ENCODE results near the gene ZNF683.
"Not testable (repeated sequence)": the region's sequence is repeated elsewhere in the genome, so short reads cannot be mapped to it uniquely, and the experiment has no call there.

The ZNF683 gene

GRCh38 chr1:26403656-26404055 is 31.1 kb upstream of the ZNF683 start:
- peaks cover 4% of the 10 kb centered on the region for H3K36me3 Mint-ChIP-seq (ENCODE audit: insufficient read depth)
- H3K9me3 Mint-ChIP-seq: no peaks in the 10 kb centered on the region
- peaks cover 3% of the 10 kb centered on the region for H3K4me1 Mint-ChIP-seq
- no peak for DNase-seq (ENCODE audit: low spot score in 2 of 2)
- H3K4me3 Mint-ChIP-seq: no peak overlapping the region
- no peak overlapping the region for H3K27ac Mint-ChIP-seq (ENCODE audit: low read depth)
- ATAC-seq (replicated peaks; ENCODE audit: extremely low read depth, poor library complexity, severe bottlenecking): no peak
- peaks cover 65% of the 10 kb centered on the region for H3K27me3 Mint-ChIP-seq

DNA sequence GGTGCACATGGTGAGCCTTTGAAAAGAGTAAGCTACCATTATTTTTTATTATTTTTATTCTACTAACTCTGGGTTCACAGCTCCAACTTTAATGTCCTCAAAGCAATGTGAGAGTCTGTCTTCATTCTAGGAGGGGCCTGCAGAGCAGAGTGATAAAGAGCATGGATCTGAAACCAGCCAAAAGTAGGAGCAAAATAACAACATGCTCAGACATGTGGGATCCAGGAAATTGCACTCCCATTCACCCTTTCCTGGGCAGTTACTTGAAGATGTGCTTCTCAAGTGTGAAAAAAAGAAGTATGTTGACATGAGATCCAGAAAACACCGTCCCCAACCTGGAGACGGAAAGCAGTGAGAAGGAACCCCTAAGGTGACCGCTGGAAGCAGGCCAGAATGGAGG is 29.3 kb upstream of the ZNF683 start:
- Mint-ChIP-seq H3K36me3 (ENCODE audit: insufficient read depth) (no peaks in the 10 kb centered on the region), H3K4me1 (no peaks in the 10 kb centered on the region)
- DNase-seq (ENCODE audit: low spot score in 2 of 2): no peak

GRCh38 chr1:26399034-26399433 is 26.5 kb upstream of the ZNF683 start:
- H3K36me3 Mint-ChIP-seq (ENCODE audit: insufficient read depth): no peaks in the 10 kb centered on the region
- H3K27me3 Mint-ChIP-seq: peaks cover 43% of the 10 kb centered on the region
- H3K27ac Mint-ChIP-seq (ENCODE audit: low read depth): no peak overlapping the region

More for the DNA sequence above, 29.3 kb upstream of the ZNF683 start:
- Mint-ChIP-seq H3K27ac (ENCODE audit: low read depth) (no peak overlapping the region), H3K4me3 (no peak overlapping the region), H3K27me3 (peaks cover 58% of the 10 kb centered on the region), H3K9me3 (no peaks in the 10 kb centered on the region)
- ATAC-seq (replicated peaks; ENCODE audit: extremely low read depth, poor library complexity, severe bottlenecking): no peak

DNA sequence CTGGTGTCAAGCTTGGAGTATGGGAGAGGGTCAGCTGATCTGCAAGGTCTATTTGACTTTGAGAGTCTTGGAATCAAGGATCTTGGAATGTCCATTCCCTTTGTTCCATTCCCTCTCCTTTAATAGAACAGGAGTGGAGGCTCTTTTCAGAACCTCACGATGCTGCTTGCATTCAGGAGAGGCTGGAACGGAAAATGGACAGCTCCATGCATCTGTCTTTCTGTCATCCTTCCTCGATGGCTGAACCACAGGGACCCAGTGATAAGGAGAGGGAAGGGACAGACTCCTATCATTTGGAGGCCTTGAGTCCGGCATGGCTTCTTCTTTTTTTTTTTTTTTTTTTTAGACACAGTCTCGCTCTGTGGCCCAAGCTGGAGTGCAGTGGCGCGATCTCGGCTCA is 23.2 kb upstream of the ZNF683 start:
- ATAC-seq (replicated peaks; ENCODE audit: extremely low read depth, poor library complexity, severe bottlenecking): no peak
- peaks cover 10% of the 10 kb centered on the region for H3K27me3 Mint-ChIP-seq
- no peak overlapping the region for H3K27ac Mint-ChIP-seq (ENCODE audit: low read depth)
- no peak for DNase-seq (ENCODE audit: low spot score in 2 of 2)
- no peak overlapping the region for H3K4me3 Mint-ChIP-seq
- H3K9me3 Mint-ChIP-seq: no peaks in the 10 kb centered on the region
- no peaks in the 10 kb centered on the region for H3K36me3 Mint-ChIP-seq (ENCODE audit: insufficient read depth)
- H3K4me1 Mint-ChIP-seq: peaks cover 11% of the 10 kb centered on the region

More at GRCh38 chr1:26399034-26399433, 26.5 kb upstream of the ZNF683 start:
- Mint-ChIP-seq H3K9me3 (no peaks in the 10 kb centered on the region), H3K4me3 (no peak overlapping the region), H3K4me1 (no peaks in the 10 kb centered on the region)
- ATAC-seq (replicated peaks; ENCODE audit: extremely low read depth, poor library complexity, severe bottlenecking) (no peak), DNase-seq (ENCODE audit: low spot score in 2 of 2) (no peak)

GRCh38 chr1:26391450-26391849 is 18.9 kb upstream of the ZNF683 start:
- H3K4me1 Mint-ChIP-seq: peaks cover 21% of the 10 kb centered on the region

GRCh38 chr1:26389604-26390247 is 17.2 kb upstream of the ZNF683 start:
- Mint-ChIP-seq H3K27me3 (peaks cover 10% of the 10 kb centered on the region), H3K4me3 (no peak overlapping the region), H3K9me3 (no peaks in the 10 kb centered on the region), H3K27ac (ENCODE audit: low read depth) (no peak overlapping the region), H3K4me1 (peaks cover 33% of the 10 kb centered on the region), H3K36me3 (ENCODE audit: insufficient read depth) (peaks cover 2% of the 10 kb centered on the region)
- ATAC-seq (replicated peaks; ENCODE audit: extremely low read depth, poor library complexity, severe bottlenecking) (no peak), DNase-seq (ENCODE audit: low spot score in 2 of 2) (no peak)

More at GRCh38 chr1:26391450-26391849, 18.9 kb upstream of the ZNF683 start:
- Mint-ChIP-seq H3K27me3 (peaks cover 10% of the 10 kb centered on the region), H3K36me3 (ENCODE audit: insufficient read depth) (peaks cover 2% of the 10 kb centered on the region), H3K27ac (ENCODE audit: low read depth) (peak overlapping the region; percentile 45), H3K4me3 (no peak overlapping the region), H3K9me3 (no peaks in the 10 kb centered on the region)
- ATAC-seq (replicated peaks; ENCODE audit: extremely low read depth, poor library complexity, severe bottlenecking): peak; percentile 72
- DNase-seq (ENCODE audit: low spot score in 2 of 2): peak; percentile 30 to 32

GRCh38 chr1:26388791-26389445 is 16.4 kb upstream of the ZNF683 start:
- peaks cover 41% of the 10 kb centered on the region for H3K4me1 Mint-ChIP-seq
- H3K9me3 Mint-ChIP-seq: no peaks in the 10 kb centered on the region
- peaks cover 10% of the 10 kb centered on the region for H3K27me3 Mint-ChIP-seq
- DNase-seq (ENCODE audit: low spot score in 2 of 2): no peak
- no peak for ATAC-seq (replicated peaks; ENCODE audit: extremely low read depth, poor library complexity, severe bottlenecking)
- H3K4me3 Mint-ChIP-seq: no peak overlapping the region
- peaks cover 2% of the 10 kb centered on the region for H3K36me3 Mint-ChIP-seq (ENCODE audit: insufficient read depth)
- no peak overlapping the region for H3K27ac Mint-ChIP-seq (ENCODE audit: low read depth)

DNA sequence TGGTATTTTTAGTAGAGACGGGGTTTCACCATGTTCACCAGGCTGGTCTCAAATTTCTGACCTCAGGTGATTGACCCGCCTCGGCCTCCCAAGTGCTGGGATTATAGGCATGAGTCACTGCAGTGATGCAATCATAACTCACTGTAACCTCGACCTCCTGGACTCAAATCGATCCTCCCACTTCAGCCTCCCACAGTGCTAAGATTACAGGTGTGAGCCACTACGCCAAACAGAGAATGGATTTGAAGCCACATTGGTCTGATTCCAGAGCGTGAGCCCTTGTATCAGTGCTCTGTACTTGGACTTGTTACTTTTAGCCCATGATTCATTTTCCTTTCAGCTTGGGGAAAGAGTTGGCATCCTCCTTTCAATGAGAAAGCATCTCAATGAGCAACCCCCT is 14.9 kb upstream of the ZNF683 start:
- Mint-ChIP-seq H3K9me3 (no peaks in the 10 kb centered on the region), H3K27me3 (peaks cover 10% of the 10 kb centered on the region), H3K4me1 (peaks cover 42% of the 10 kb centered on the region), H3K27ac (ENCODE audit: low read depth) (no peak overlapping the region), H3K4me3 (no peak overlapping the region), H3K36me3 (ENCODE audit: insufficient read depth) (peaks cover 2% of the 10 kb centered on the region)
- ATAC-seq (replicated peaks; ENCODE audit: extremely low read depth, poor library complexity, severe bottlenecking): no peak
- no peak for DNase-seq (ENCODE audit: low spot score in 2 of 2)

DNA sequence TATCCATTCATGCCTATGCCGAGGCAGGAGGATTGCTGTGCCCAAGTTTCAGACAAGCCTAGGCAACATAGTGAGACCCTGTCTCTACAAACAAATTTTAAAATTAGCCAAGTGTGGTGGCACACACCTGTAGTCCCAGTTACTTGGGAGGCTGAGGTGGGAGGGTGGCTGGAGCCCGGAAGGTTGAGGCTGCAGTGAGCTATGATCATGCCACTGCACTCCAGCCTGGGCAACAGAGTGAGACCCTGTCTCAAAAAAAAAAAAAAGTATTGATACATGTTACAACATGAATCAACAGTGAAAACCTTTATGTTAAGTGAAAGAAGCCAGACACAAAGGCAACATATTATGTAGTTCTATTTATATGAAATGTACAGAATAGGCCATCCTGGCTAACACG is 12.5 kb upstream of the ZNF683 start:
- H3K27ac Mint-ChIP-seq (ENCODE audit: low read depth): peak overlapping the region; percentile 83

GRCh38 chr1:26384076-26384475 is 11.5 kb upstream of the ZNF683 start:
- ATAC-seq (replicated peaks; ENCODE audit: extremely low read depth, poor library complexity, severe bottlenecking): peak; percentile 58
- peaks cover 35% of the 10 kb centered on the region for H3K4me1 Mint-ChIP-seq

More for the DNA sequence above, 12.5 kb upstream of the ZNF683 start:
- DNase-seq (ENCODE audit: low spot score in 2 of 2); H3K36me3 Mint-ChIP-seq (ENCODE audit: insufficient read depth); ATAC-seq (replicated peaks; ENCODE audit: extremely low read depth, poor library complexity, severe bottlenecking); H3K9me3 Mint-ChIP-seq: not testable (repeated sequence)
- peak overlapping the region; percentile 18 for H3K4me3 Mint-ChIP-seq
- peaks cover 35% of the 10 kb centered on the region for H3K4me1 Mint-ChIP-seq
- peaks cover 10% of the 10 kb centered on the region for H3K27me3 Mint-ChIP-seq

DNA sequence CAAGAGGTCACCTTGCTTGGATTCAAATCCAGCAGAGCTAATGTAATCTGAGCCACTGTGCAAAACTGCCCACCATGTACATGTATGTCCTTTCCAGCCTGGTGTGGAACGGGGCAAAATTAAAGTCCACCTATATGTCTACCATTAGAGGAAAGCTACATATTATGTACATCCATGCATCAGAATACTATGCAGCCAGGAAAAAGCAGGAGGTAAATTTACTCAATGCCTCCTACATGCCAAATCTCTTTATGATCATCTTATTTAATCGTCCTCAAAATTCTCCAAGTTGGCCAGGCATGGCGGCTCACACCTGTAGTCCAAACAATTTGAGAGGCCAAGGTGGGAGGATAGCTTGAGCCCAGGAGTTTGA is 6.3 kb upstream of the ZNF683 start:
- Mint-ChIP-seq H3K27me3 (no peaks in the 10 kb centered on the region), H3K36me3 (ENCODE audit: insufficient read depth) (peaks cover 15% of the 10 kb centered on the region), H3K4me1 (peaks cover 57% of the 10 kb centered on the region), H3K27ac (ENCODE audit: low read depth) (peak overlapping the region; percentile 97), H3K9me3 (no peaks in the 10 kb centered on the region), H3K4me3 (peak overlapping the region; percentile 73)
- ATAC-seq (replicated peaks; ENCODE audit: extremely low read depth, poor library complexity, severe bottlenecking): no peak
- DNase-seq (ENCODE audit: low spot score in 2 of 2): no peak

More at GRCh38 chr1:26384076-26384475, 11.5 kb upstream of the ZNF683 start:
- Mint-ChIP-seq H3K4me3 (peak overlapping the region; percentile 60), H3K36me3 (ENCODE audit: insufficient read depth) (peaks cover 5% of the 10 kb centered on the region), H3K9me3 (no peaks in the 10 kb centered on the region), H3K27ac (ENCODE audit: low read depth) (peak overlapping the region; percentile 24), H3K27me3 (peaks cover 8% of the 10 kb centered on the region)
- DNase-seq (ENCODE audit: low spot score in 2 of 2): no peak

DNA sequence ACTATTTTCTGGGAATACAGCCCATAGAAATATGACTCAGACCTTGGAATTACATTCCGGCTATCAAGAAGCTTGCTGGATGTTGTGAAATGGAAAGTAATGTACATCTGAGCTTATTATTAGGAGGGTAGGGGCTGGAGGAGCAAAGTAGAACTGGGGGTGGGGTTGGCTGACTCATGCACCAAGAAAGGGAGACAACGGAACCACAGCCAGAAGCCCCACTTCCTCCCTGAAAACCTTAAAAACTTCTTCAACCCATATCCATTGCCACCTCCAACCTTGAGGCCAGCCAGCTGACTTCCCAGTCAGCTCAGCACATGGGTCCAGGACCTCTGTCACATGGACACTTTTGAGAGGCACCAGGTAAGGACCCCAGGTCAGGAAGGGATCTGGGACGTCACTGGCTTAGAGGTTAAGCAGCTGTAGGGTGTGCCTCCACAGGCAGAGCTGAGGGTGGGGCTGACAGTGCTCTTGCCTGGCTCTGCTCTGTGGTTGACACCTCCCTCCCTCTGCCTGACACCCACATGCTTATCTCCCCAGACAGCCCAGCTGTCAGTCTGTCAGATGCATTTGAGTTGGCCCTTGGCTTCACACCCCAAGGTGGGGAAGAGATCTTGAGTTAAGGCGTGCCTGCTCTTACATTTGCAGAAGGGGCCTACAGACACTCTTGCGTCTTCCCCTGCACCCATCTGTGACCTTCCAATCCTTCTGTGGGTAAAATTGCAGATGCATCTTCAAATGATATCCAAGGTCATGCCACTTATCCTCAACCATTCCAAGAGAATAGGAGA is 5.7 kb upstream of the ZNF683 start:
- Mint-ChIP-seq H3K9me3 (no peaks in the 10 kb centered on the region), H3K4me3 (peak overlapping the region; percentile 73), H3K27me3 (no peaks in the 10 kb centered on the region), H3K27ac (ENCODE audit: low read depth) (peak overlapping the region; percentile 97), H3K4me1 (peaks cover 61% of the 10 kb centered on the region), H3K36me3 (ENCODE audit: insufficient read depth) (peaks cover 15% of the 10 kb centered on the region)
- ATAC-seq (replicated peaks; ENCODE audit: extremely low read depth, poor library complexity, severe bottlenecking) (peak; percentile 97), DNase-seq (ENCODE audit: low spot score in 2 of 2) (peak; percentile 65 to 89)

All from central memory CD8-positive, alpha-beta T cell (primary cell).